TTC549 (cell line): Measurements from ENCODE around the gene HNRNPU.
"Not testable (repeated sequence)": the region's sequence is repeated elsewhere in the genome, so short reads cannot be mapped to it uniquely, and the experiment has no call there.

Experiments
- FAIRE-seq: peaks from 2 replicates; lab custom pipeline; 2012; peaks lifted over from hg19 to GRCh38; lab: Jason Lieb, UNC

The HNRNPU gene

DNA sequence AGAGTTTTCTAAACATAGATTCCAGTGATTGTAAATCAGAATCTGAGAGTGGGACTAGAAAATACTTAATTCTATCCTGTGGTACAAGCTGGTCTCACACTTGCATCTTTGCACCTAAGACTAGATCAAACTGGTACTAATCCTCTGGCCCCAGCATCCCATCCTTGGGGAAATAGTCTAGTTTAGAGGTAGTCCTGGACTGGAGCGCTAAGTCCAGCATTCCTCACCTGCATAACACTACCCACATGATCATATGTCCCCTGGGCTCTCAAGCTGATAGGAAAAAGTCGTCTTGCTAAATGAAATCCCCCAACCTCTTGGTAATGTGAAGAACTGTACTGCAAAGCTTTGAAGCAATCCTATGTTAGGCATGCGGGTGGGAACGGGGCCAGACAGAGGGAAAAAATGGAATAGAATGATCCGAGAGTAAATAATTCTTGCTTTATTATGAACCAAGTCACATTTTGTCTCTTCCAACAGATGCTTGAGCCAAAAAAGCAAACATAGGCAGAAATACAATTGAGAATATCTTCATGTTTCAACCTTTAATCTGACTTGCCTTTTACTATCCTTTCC, 24.0 kb downstream of the HNRNPU start:
- FAIRE-seq: no peak

- FAIRE-seq: no peak
Measured at GRCh38 chr1:244839656-244840055, 24.7 kb downstream of the HNRNPU start.

- FAIRE-seq: peak; percentile 58
Measured at GRCh38 chr1:244837597-244838258, 26.6 kb downstream of the HNRNPU start.

DNA sequence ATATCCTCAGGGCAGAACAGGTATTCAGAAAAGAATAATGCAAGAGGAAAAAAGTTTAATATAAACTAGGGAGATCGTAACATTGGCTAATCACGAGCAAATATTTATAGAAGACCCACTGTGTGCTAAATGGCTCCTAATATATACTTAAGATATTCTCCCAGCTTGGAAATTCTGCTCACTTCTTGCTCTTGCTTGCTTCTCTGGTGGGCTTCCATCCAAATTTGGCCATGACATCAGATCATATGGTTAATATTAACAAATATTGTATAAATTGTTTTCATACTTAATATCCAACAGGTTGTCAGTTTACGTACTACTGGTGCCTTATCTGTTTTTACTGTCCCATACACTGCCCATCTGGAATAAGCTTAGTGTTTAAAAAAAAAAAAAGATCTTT, 27.8 kb downstream of the HNRNPU start:
- FAIRE-seq: no peak

DNA sequence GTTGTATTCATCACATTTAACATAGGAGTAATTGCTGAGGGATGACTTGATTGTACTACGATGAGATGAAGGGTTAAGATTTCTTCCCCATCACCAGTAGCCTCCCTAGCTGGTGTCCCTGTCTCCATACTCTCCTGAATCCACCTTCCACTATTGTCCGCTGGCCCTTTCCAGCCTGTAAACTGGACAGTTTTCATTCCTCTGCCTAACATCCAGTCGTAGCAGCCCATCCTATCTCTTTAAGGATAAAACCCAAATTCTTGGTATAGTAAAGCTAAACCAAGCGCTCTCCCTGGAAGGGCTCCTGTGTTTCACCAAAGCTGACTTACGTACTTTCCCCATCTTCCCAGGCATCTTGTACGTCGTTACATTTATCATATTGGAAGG, 28.2 kb downstream of the HNRNPU start:
- FAIRE-seq: peak; percentile 80

DNA sequence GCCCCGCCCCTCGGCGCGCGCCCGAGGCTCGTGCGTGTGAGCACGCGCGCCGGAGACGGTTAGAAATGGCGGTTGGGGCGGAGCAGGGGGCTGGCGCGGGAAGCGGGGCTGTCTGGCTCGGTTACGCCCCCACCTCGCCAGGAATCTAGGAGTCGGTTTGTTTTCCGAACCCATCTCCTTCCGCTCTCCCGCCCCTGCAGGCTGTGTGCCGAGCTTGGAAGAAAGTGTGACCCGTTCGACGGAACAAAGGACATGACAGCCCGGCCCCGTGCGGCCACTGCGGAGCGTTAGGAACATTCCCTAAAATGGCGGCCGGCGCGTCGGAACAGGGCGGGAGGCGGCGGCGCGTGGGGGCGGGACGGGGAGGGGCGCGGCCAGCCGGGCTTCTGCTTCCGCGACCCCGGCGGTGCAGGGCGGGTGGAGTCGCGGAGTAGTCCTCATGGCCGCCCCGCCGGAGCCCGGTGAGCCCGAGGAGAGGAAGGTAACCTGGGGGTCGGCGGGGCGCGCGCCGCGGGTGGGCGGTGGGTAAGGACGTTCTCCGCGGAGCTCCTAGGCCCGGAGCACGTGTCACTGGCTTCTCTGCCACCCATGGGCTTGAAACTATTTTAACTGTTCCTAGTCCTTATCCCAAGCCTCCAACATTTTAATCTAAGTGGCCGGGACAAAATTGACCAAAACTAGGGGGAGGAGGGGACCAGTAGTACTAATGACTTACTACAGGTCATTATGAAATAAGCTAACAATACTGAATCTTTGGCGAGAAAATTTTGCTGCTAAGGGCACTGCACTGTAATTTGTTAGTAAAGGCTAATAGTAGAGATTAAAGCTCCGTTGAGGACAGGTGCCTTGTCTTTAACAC, 28.8 kb downstream of the HNRNPU start, which contains the start of gene COX20:
COX20 (plus strand) TSS at position 383 of the 859 bp plus-strand sequence; CDS start at position 440, 57 bp downstream.
- FAIRE-seq: peak; percentile 63

DNA sequence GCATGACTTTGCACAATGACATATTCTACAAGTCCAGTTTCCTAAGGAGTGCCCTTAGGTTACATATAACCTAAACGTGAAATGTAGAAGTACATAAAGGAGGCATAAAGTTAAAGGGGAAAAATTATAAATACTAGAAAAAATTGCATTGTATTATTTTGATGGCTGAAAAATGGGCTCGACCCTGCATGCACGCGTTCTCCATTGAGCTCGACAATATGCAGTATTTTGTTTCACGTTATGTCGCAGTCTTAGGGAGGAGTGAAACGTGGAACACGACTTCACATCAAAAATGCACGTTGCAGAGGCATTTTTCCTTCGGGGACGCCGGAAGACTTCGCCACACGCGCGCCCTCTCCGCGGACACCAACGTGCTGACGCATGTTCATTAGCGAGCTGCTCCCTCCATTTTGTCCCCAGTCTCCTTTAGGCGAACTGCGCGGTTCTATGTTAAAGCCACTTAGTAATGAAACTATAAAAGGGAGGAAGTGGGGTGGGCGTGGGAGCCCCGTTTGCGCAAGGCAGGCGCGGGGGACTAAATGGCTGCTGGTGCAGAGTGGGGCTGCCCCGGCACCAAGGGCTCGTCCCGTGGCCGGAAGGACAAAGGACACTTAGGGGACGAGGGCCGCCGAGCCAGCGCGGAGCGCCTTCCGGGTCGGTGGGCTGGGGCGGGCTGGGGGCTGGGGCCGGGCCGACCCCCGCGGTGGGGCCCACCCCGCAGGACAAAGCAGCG, 29.6 kb downstream of the HNRNPU start:
- FAIRE-seq: no peak

GRCh38 chr1:244833734-244834542, 30.4 kb downstream of the HNRNPU start:
- FAIRE-seq: peak; percentile 81

DNA sequence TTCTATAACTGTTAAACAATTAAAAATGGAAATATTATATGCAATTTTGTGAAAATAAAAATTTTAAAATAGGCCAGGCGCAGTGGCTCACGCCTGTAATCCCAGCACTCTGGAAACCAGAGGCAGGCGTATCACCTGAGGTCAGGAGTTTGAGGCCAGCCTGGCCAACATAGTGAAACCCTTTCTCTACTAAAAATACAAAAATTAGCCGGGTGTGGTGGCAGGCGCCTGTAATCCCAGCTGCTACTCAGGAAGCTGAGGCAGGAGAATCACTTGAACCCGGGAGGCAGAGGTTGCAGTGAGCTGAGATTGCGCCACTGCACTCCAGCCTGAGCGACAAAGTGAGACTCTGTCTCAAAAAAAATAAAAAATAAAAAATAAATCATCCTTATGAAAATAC, 31.1 kb downstream of the HNRNPU start:
- not testable (repeated sequence) for FAIRE-seq

- FAIRE-seq: peak; percentile 85
Measured at GRCh38 chr1:244830639-244831038, 33.7 kb downstream of the HNRNPU start.

- no peak for FAIRE-seq
Measured at GRCh38 chr1:244826712-244827111, 37.6 kb downstream of the HNRNPU start.

GRCh38 chr1:244822878-244823277, 41.5 kb downstream of the HNRNPU start:
- FAIRE-seq: no peak

- FAIRE-seq: no peak
Measured at GRCh38 chr1:244821134-244821533, 43.2 kb downstream of the HNRNPU start.

DNA sequence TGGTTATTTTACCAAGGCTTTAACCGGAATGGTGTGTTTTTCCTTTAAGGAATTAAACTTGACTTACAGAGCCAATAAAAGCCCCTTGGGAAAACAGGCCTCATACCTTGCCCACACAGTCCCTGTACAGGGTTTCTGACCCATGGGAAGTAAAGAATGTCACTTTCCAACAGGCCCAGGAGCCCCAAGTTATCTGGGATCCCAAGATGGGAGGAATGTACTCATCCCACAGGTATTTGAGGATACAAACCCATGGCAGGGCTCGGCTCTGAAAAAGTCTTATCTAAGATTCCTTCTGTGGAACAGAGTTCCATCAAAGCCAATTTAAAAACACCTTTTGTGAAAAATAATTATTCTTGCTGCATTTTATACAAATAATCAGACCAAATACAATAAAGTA, 44.2 kb downstream of the HNRNPU start:
- FAIRE-seq: no peak

- no peak for FAIRE-seq
Measured at GRCh38 chr1:244817415-244817894, 46.9 kb downstream of the HNRNPU start.

DNA sequence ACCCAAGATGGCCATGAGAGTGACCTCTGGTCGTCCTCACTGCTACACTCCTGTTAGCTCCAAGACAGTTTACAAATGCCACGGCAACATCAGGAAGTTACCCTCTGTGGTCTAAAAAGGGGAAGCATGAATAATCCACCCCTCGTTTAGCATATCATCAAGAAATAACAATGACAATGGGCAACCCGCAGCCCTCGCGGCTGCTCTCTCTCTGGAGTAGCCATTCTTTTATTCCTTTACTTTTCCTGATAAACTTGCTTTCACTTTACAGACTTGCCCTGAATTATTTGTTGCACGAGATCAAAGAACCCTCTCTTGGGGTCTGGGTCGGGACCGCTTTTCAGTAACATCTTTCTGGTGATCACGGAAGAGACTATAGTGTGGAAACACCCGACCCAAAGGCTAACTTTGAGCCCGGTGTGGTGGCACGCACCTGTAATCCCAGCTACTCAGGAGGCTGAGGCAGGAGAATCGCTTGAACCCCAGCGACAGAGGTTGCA, 48.7 kb downstream of the HNRNPU start:
- FAIRE-seq: no peak

- FAIRE-seq: no peak
Measured at GRCh38 chr1:244813327-244813726, 51.0 kb downstream of the HNRNPU start.

- FAIRE-seq: no peak
Measured at GRCh38 chr1:244810221-244810620, 54.1 kb downstream of the HNRNPU start.

GRCh38 chr1:244807138-244807537, 57.2 kb downstream of the HNRNPU start:
- FAIRE-seq: no peak

- no peak for FAIRE-seq
Measured at GRCh38 chr1:244804841-244805240, 59.5 kb downstream of the HNRNPU start.

- no peak for FAIRE-seq
Measured at GRCh38 chr1:244802556-244803239, 61.6 kb downstream of the HNRNPU start.
